ENCODE results near the gene POLG.

DNA sequence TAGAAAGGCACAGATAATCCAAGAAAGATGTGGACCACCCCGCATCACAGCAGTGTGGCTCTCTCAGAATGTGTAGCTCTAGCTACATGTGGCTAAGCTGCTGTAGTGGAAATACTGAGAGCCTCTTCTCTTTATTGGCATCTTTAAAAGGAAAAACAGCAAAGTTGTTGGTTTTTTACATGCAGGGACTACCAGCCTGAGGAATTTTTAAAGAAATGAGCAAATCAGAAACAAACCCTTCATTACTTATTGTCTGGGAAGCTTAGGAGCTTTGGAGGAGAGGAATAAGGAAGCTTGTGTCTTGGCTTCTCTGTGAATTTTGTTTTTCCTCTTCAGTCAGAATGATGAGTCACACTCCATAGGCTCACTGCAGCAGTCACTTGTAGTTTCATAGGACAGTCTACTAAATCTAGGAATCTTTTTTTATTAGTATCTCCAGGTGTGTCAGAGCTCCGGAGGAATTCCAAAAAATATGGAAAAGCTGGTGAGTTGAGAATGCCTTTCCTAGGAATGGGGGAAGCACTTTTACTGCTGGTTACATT lies 27.5 kb downstream of the POLG start:
- TF ChIP-seq, protein P1, sequence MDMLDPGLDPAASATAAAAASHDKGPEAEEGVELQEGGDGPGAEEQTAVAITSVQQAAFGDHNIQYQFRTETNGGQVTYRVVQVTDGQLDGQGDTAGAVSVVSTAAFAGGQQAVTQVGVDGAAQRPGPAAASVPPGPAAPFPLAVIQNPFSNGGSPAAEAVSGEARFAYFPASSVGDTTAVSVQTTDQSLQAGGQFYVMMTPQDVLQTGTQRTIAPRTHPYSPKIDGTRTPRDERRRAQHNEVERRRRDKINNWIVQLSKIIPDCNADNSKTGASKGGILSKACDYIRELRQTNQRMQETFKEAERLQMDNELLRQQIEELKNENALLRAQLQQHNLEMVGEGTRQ (IDR thresholded peaks at IDR 0.05; ENCODE audit: borderline replicate concordance, low read depth, low read length), result no peak
- no peak for TF ChIP-seq MXI1 (IDR thresholded peaks at IDR 0.05; ENCODE audit: low read depth, low read length)
- no peak for TF ChIP-seq RAD21 (IDR thresholded peaks at IDR 0.05; ENCODE audit: low read length)
- TF ChIP-seq, protein P2, sequence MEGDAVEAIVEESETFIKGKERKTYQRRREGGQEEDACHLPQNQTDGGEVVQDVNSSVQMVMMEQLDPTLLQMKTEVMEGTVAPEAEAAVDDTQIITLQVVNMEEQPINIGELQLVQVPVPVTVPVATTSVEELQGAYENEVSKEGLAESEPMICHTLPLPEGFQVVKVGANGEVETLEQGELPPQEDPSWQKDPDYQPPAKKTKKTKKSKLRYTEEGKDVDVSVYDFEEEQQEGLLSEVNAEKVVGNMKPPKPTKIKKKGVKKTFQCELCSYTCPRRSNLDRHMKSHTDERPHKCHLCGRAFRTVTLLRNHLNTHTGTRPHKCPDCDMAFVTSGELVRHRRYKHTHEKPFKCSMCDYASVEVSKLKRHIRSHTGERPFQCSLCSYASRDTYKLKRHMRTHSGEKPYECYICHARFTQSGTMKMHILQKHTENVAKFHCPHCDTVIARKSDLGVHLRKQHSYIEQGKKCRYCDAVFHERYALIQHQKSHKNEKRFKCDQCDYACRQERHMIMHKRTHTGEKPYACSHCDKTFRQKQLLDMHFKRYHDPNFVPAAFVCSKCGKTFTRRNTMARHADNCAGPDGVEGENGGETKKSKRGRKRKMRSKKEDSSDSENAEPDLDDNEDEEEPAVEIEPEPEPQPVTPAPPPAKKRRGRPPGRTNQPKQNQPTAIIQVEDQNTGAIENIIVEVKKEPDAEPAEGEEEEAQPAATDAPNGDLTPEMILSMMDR (IDR thresholded peaks at IDR 0.05), result no peak
- TF ChIP-seq TAF1 (IDR thresholded peaks at IDR 0.05; ENCODE audit: borderline replicate concordance, low read depth, low read length), result no peak
- no peak for TF ChIP-seq USF1 (IDR thresholded peaks at IDR 0.05; ENCODE audit: borderline replicate concordance, low read depth)
- no peak for TF ChIP-seq MAX (IDR thresholded peaks at IDR 0.05; ENCODE audit: low read depth)
- peak; percentile 44 for TF ChIP-seq JUND (IDR thresholded peaks at IDR 0.05)
- TF ChIP-seq ELF1 (IDR thresholded peaks at IDR 0.05), result no peak

Data from SK-N-SH (cell line).